Gastrocnemius medialis (tissue), 4 donors: ENCODE data around the gene M6PR. TPM values are rescaled to one million over a fixed set of nuclear protein-coding genes. Genes with fewer than 3 reads are reported as not detected.

ENCODE experiments used
- ATAC-seq, 2 donors: fragments of 150-250 bp; one replicate each; pipeline ENCODE4 v1.9.1; 2016
- DNase-seq, 2 donors: peaks; one replicate each; pipeline ENCODE4 v3.0.0-alpha.2; 2019
- H3K27ac ChIP-seq, 4 donors: fragments of 200-600 bp; sonication (generic); 1 replicate in 1 of 4; 2 replicates in 3 of 4; pipeline ENCODE4 v1.5.1; 2016 to 2018; ENCODE audit warnings: mild to moderate bottlenecking in 2 of 4, moderate library complexity in 1 of 4
- H3K27me3 ChIP-seq, 3 donors: fragments of 200-600 bp; sonication (generic) in 2 of 3; 1 replicate in 1 of 3; 2 replicates in 2 of 3; pipeline versions ENCODE4 v1.5.1 to v1.6.0; 2016 to 2019; ENCODE audit warnings: mild to moderate bottlenecking in 1 of 3, moderate library complexity in 1 of 3
- H3K36me3 ChIP-seq, 2 donors: fragments of 200-600 bp; sonication (generic) in 1 of 2; one replicate each; pipeline ENCODE4 v1.5.1; 2017 to 2018
- H3K4me1 ChIP-seq, 2 donors: fragments of 200-600 bp; sonication (generic) in 1 of 2; one replicate each; pipeline ENCODE4 v1.5.1; 2016 to 2017; ENCODE audit warnings: mild to moderate bottlenecking in 2 of 2
- H3K4me3 ChIP-seq, 4 donors: fragments of 200-600 bp; sonication (generic) in 3 of 4; 1 replicate in 1 of 4; 2 replicates in 3 of 4; pipeline ENCODE4 v1.5.1; 2016 to 2019; ENCODE audit warnings: mild to moderate bottlenecking in 2 of 4
- H3K9me3 ChIP-seq, 3 donors: fragments of 200-600 bp; sonication (generic) in 2 of 3; 1 replicate in 1 of 3; 2 replicates in 2 of 3; pipeline ENCODE4 v1.5.1; 2016 to 2019
- CTCF ChIP-seq, 5 experiments: fragments of 450-650 bp in 3 of 5; fragments of 200-600 bp in 2 of 5; sonication (generic) in 2 of 5; IDR thresholded peaks in 4 of 5; conservative IDR thresholded peaks in 1 of 5; 1 replicate in 4 of 5; 2 replicates in 1 of 5; pipeline ENCODE4 v1.5.1; 2016 to 2019; ENCODE audit warnings: antibody characterized with exemption in 5 of 5, mild to moderate bottlenecking in 3 of 5, moderate library complexity in 3 of 5
- POLR2A ChIP-seq, 2 donors: fragments of 450-650 bp; IDR thresholded peaks; one replicate each; pipeline ENCODE4 v1.6.1; 2017; ENCODE audit warnings: antibody characterized with exemption in 2 of 2, mild to moderate bottlenecking in 2 of 2, moderate library complexity in 2 of 2
- in situ Hi-C, 4 donors: fragments of 200-750 bp; cut with MboI; loops; one replicate each; pipeline versions ENCODE4 v1.15.0 to v1.8.0; 2017; ENCODE audit warnings: low sequenced_read_pairs in 4 of 4
- intact Hi-C: fragments of 100-400 bp; cut with DNase I; formaldehyde crosslinking; loops from one replicate; pipeline ENCODE4 v1.15.1; 2023; ENCODE audit warnings: low total_unique reads
- total RNA-seq, 4 donors: library from RNA; depleted of rRNA; stranded (reverse); fragments of >200 nt; gene quantifications; one replicate each; pipeline versions ENCODE4 v1.1.0 to v1.2.3, GENCODE V29; 2016

M6PR gene
- total RNA-seq, 4 donors from 2014 or later: 46.6 to 75.3 (median 66.0) TPM

GRCh38 chr12:8897081-8897480, 52.4 kb downstream of the M6PR start:
- no peak for ATAC-seq
- in situ Hi-C loops (loop anchor here in 1 of 4 donors (10.0 kb wide), 1 partner anchor 212 kb away; no protein-coding TSS in a partner anchor), intact Hi-C loops (no loop called here)
- H3K27ac ChIP-seq: no peak overlapping the region
- H3K27me3 ChIP-seq: no peaks in the 10 kb centered on the region
- DNase-seq: no peak
- no peak overlapping the region for H3K4me3 ChIP-seq
- no peaks in the 10 kb centered on the region for H3K36me3 ChIP-seq
- no peaks in the 10 kb centered on the region for H3K9me3 ChIP-seq
- H3K4me1 ChIP-seq: no peaks in the 10 kb centered on the region
- TF ChIP-seq POLR2A (IDR thresholded peaks at IDR 0.05) (no peak), CTCF (IDR thresholded peaks at IDR 0.05 in 4 of 5, conservative IDR thresholded peaks at IDR 0.05 in 1 of 5) (no peak)

- Histone ChIP-seq H3K27ac (no peak overlapping the region), H3K27me3 (no peaks in the 10 kb centered on the region), H3K4me3 (no peak overlapping the region), H3K36me3 (no peaks in the 10 kb centered on the region), H3K9me3 (no peaks in the 10 kb centered on the region), H3K4me1 (peaks cover 0 to 3% of the 10 kb centered on the region in 2 donors)
- intact Hi-C loops: no loop called here
- no peak for TF ChIP-seq CTCF (IDR thresholded peaks at IDR 0.05 in 4 of 5, conservative IDR thresholded peaks at IDR 0.05 in 1 of 5)
- no peak for TF ChIP-seq POLR2A (IDR thresholded peaks at IDR 0.05)
- in situ Hi-C loops: loop anchor here in 1 of 4 donors (10.0 kb wide), 1 partner anchor 210 kb away; no protein-coding TSS in a partner anchor
- ATAC-seq: no peak
- no peak for DNase-seq
Measured at GRCh38 chr12:8894986-8895385, 54.5 kb downstream of the M6PR start.

DNA sequence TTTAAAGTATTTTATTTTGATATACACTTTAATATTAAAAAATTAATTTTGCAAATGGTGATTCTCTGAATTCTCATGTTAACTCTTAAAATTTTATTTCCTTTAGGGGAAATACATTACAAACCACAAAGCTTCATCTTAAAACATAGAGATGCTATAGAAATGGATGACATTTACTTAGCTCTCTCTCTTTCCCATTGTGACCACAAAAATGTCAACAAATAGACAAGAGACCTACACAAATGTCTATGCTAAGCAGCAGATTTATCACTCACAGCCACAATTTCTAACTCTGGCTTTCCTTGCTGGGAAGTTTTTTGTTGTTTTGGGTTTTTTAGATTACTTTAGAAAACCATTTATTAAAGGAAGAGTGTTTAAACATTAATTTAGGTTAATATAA, 55.1 kb downstream of the M6PR start:
- Histone ChIP-seq H3K27ac (no peak overlapping the region), H3K4me3 (no peak overlapping the region), H3K4me1 (peaks cover 0 to 3% of the 10 kb centered on the region in 2 donors), H3K27me3 (no peaks in the 10 kb centered on the region), H3K9me3 (no peaks in the 10 kb centered on the region), H3K36me3 (no peaks in the 10 kb centered on the region)
- ATAC-seq (no peak), DNase-seq (no peak)
- intact Hi-C loops: no loop called here
- TF ChIP-seq POLR2A (IDR thresholded peaks at IDR 0.05) (no peak), CTCF (IDR thresholded peaks at IDR 0.05 in 4 of 5, conservative IDR thresholded peaks at IDR 0.05 in 1 of 5) (no peak)
- in situ Hi-C loops: loop anchor here in 1 of 4 donors (10.0 kb wide), 1 partner anchor 210 kb away; no protein-coding TSS in a partner anchor

GRCh38 chr12:8891976-8892375, 57.5 kb downstream of the M6PR start:
- in situ Hi-C loops (loop anchor here in 1 of 4 donors (10.0 kb wide), 1 partner anchor 207 kb away; no protein-coding TSS in a partner anchor), intact Hi-C loops (no loop called here)
- DNase-seq: no peak
- no peak overlapping the region for H3K4me3 ChIP-seq
- H3K9me3 ChIP-seq: no peaks in the 10 kb centered on the region
- no peaks in the 10 kb centered on the region for H3K36me3 ChIP-seq
- no peak overlapping the region for H3K27ac ChIP-seq
- H3K27me3 ChIP-seq: no peaks in the 10 kb centered on the region
- no peak for ATAC-seq
- peaks cover 0 to 3% of the 10 kb centered on the region in 2 donors for H3K4me1 ChIP-seq
- TF ChIP-seq CTCF (IDR thresholded peaks at IDR 0.05 in 4 of 5, conservative IDR thresholded peaks at IDR 0.05 in 1 of 5) (no peak), POLR2A (IDR thresholded peaks at IDR 0.05) (no peak)

Other genes starting within 250 kb of the M6PR start
- not detected for gene A2ML1, start 127.0 kb downstream of the M6PR start, total RNA-seq
- 10 to 100 TPM; 21.9 to 33.5 (median 30.1) TPM for gene PHC1, start 35.1 kb downstream of the M6PR start, total RNA-seq
- 1 to 10 TPM in 2 of 4 donors, under 1 TPM in 2; 0.46 to 1.9 (median 1.4) TPM for gene KLRG1, start 39.9 kb upstream of the M6PR start, total RNA-seq
- 100 to 1,000 TPM in 3 of 4 donors, 10 to 100 TPM in 1; 77.1 to 135 (median 126) TPM for gene A2M, start 166.3 kb upstream of the M6PR start, total RNA-seq